GM19468 (cell line): ENCODE measurements around the gene KIAA0232.
A peak's percentile ranks its signal among the peaks of the same experiment; 100 is the strongest.
"Not testable (repeated sequence)": the region's sequence is repeated elsewhere in the genome, so short reads cannot be mapped to it uniquely, and the experiment has no call there.

Experiments
- ATAC-seq: cut with Tn5 transposase; IDR thresholded peaks from one replicate; pipeline ENCODE4 v1.9.1; 2021; ENCODE audit warnings: mild to moderate bottlenecking, moderate library complexity, moderate number of reproducible peaks; ENCODE audit not compliant: unreplicated experiment; ENCODE audit errors: extremely low read depth

KIAA0232 gene

GRCh38 chr4:6773616-6774540 lies 8.6 kb upstream of the KIAA0232 start:
- no peak for ATAC-seq

GRCh38 chr4:6775746-6776145 lies 6.8 kb upstream of the KIAA0232 start:
- ATAC-seq: no peak

- no peak for ATAC-seq
These were observed 5.4 kb upstream of the KIAA0232 start for GRCh38 chr4:6776920-6777635.

GRCh38 chr4:6777636-6778281 lies 4.8 kb upstream of the KIAA0232 start:
- no peak for ATAC-seq

- no peak for ATAC-seq
These were observed 4.1 kb upstream of the KIAA0232 start for GRCh38 chr4:6778435-6778834.

GRCh38 chr4:6779667-6780565 lies 2.6 kb upstream of the KIAA0232 start:
- no peak for ATAC-seq

GRCh38 chr4:6781113-6781512 lies 1.4 kb upstream of the KIAA0232 start:
- ATAC-seq: no peak

GRCh38 chr4:6781561-6781960 lies 966 bp upstream of the KIAA0232 start:
- ATAC-seq: no peak

GRCh38 chr4:6782846-6783110 lies 251 bp downstream of the KIAA0232 start:
- peak; percentile 10 for ATAC-seq

GRCh38 chr4:6783111-6783981 lies 819 bp downstream of the KIAA0232 start:
- peak; percentile 63 for ATAC-seq

GRCh38 chr4:6785572-6785925 lies 3.0 kb downstream of the KIAA0232 start:
- ATAC-seq: no peak

GRCh38 chr4:6788123-6788522 lies 5.6 kb downstream of the KIAA0232 start:
- ATAC-seq: no peak

GRCh38 chr4:6791245-6791644 lies 8.7 kb downstream of the KIAA0232 start:
- not testable (repeated sequence) for ATAC-seq

GRCh38 chr4:6791796-6792195 lies 9.3 kb downstream of the KIAA0232 start:
- not testable (repeated sequence) for ATAC-seq

GRCh38 chr4:6794189-6794588 lies 11.7 kb downstream of the KIAA0232 start:
- no peak for ATAC-seq

GRCh38 chr4:6795821-6796220 lies 13.3 kb downstream of the KIAA0232 start:
- no peak for ATAC-seq

- not testable (repeated sequence) for ATAC-seq
These were observed 14.8 kb downstream of the KIAA0232 start for GRCh38 chr4:6797368-6797767.

GRCh38 chr4:6799091-6799490 lies 16.6 kb downstream of the KIAA0232 start:
- ATAC-seq: no peak

- ATAC-seq: no peak
These were observed 19.5 kb downstream of the KIAA0232 start for GRCh38 chr4:6802025-6802424.
